IPS-20b (cell line): ENCODE measurements around the gene CRACR2A.

Experiments used
- H3K27ac ChIP-seq: one replicate; pipeline ENCODE4 v1.5.1; 2013; ENCODE audit warnings: low read length
- H3K27me3 ChIP-seq: 2 replicates; pipeline ENCODE4 v1.6.1; 2013; ENCODE audit warnings: mild to moderate bottlenecking, low read length, inconsistent platforms; ENCODE audit not compliant: insufficient read depth
- H3K36me3 ChIP-seq: 2 replicates; pipeline ENCODE4 v1.6.1; 2013; ENCODE audit warnings: low read depth, mild to moderate bottlenecking, inconsistent platforms, low read length, moderate library complexity; ENCODE audit not compliant: insufficient read depth
- H3K4me1 ChIP-seq: 2 replicates; pipeline ENCODE4 v1.6.1; 2013; ENCODE audit warnings: mild to moderate bottlenecking, control low read depth, inconsistent platforms, low read length, moderate library complexity; ENCODE audit not compliant: insufficient read depth
- H3K4me3 ChIP-seq: 2 replicates; pipeline ENCODE4 v1.5.1; 2013; ENCODE audit warnings: mild to moderate bottlenecking, low read length, inconsistent platforms
- H3K9ac ChIP-seq: 2 replicates; pipeline ENCODE4 v1.6.1; 2013; ENCODE audit warnings: low read depth, mild to moderate bottlenecking, inconsistent platforms, low read length, moderate library complexity
- H3K9me3 ChIP-seq: 2 replicates; pipeline ENCODE4 v1.6.1; 2013; ENCODE audit warnings: mild to moderate bottlenecking, low read depth, low read length, inconsistent platforms; ENCODE audit not compliant: insufficient read depth

Gene CRACR2A

DNA sequence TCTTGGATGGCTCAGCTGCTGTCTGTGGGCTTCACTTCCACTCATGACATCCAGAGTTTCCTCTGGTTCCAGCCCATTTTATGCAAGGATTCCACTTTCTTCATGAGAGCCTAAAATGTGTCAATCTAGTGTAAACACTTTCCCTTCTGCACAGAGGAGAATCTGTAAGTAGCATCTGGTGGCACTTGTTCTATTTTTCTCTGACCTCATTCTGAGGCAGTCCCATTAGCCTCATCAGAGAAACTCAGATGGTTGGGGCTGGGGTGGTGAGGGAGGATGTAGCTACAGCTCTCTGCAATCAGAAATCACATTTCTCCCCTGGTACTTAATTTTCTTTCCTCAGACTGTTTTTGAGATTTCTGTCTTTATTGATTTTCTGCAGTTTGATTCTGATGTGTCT lies 180.3 kb downstream of the CRACR2A start:
- no peak overlapping the region for H3K9ac ChIP-seq

DNA sequence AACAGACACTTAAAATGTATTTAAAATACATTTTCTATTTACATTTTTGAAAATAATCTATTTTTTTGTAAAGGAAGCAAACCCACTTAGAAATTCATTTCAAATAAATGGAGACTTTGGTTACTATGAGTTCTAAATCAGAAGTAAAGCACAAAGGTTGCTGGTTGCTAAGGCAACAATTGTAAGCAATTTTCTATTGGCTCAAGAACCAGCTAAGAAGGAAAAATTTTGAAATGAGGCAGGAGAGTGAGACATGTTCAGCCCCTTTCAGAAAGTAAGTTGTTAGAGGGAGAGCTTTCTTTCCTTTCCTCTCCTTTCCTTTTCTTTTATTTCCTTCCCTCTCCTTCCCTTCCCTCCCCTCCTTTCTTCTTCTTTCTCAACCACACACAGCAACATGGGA lies 181.2 kb downstream of the CRACR2A start:
- H3K4me1 ChIP-seq = peaks cover 5% of the 10 kb centered on the region; the same call in 1 of the 2 replicates
- H3K36me3 ChIP-seq = no peaks in the 10 kb centered on the region
- H3K27me3 ChIP-seq = no peaks in the 10 kb centered on the region
- H3K4me3 ChIP-seq = no peak overlapping the region
- H3K27ac ChIP-seq = no peak overlapping the region
- no peaks in the 10 kb centered on the region for H3K9me3 ChIP-seq
- no peak overlapping the region for H3K9ac ChIP-seq

More for the DNA sequence above, 180.3 kb downstream of the CRACR2A start:
- no peaks in the 10 kb centered on the region for H3K9me3 ChIP-seq
- peaks cover 5% of the 10 kb centered on the region; the same call in 1 of the 2 replicates for H3K4me1 ChIP-seq
- no peak overlapping the region for H3K27ac ChIP-seq
- no peaks in the 10 kb centered on the region for H3K27me3 ChIP-seq
- no peaks in the 10 kb centered on the region for H3K36me3 ChIP-seq
- no peak overlapping the region for H3K4me3 ChIP-seq

DNA sequence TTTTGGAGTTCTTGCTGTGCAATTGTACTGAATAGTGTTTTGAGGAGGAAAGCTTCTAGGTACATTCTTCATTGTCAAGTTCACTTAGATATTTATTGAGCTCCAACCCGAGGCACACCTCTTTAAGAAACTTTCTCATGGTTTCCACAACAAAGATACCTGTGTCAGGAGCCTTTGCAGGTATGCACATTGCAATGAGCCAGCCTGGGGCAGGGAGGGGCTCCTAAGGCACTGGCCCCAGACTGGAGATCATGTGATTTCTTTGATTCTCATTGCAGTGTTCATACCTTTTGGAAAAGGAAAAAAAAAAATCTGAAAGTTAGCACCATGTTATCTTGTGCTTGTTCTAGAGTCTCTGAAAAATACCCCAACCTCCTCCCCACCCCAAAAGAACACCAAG lies 181.6 kb downstream of the CRACR2A start:
- H3K27me3 ChIP-seq = no peaks in the 10 kb centered on the region
- H3K27ac ChIP-seq = no peak overlapping the region
- no peaks in the 10 kb centered on the region for H3K36me3 ChIP-seq
- H3K9ac ChIP-seq = no peak overlapping the region
- H3K4me1 ChIP-seq = peaks cover 6% of the 10 kb centered on the region
- H3K9me3 ChIP-seq = no peaks in the 10 kb centered on the region
- no peak overlapping the region for H3K4me3 ChIP-seq

DNA sequence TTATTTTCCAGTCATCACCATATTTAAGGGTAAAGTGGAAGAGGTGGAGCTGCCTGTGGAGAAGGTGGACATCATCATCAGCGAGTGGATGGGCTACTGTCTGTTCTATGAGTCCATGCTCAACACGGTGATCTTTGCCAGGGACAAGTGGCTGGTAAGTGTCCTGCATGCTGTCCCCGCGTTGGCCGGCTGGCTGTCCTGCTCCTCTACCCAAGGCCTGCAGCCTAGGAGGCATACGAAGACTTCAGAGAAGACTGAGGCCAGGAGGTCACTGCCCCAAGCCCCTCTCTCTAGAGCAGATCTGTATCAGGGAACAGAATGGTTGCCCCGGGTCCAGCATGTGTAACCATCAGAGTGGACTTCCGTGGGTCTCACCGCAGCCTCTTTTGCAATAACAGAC lies 184.2 kb downstream of the CRACR2A start:
- no peak overlapping the region for H3K4me3 ChIP-seq
- no peaks in the 10 kb centered on the region for H3K9me3 ChIP-seq
- no peak overlapping the region for H3K9ac ChIP-seq
- H3K27ac ChIP-seq = no peak overlapping the region
- H3K36me3 ChIP-seq = no peaks in the 10 kb centered on the region
- peaks cover 15% of the 10 kb centered on the region for H3K4me1 ChIP-seq
- H3K27me3 ChIP-seq = no peaks in the 10 kb centered on the region

DNA sequence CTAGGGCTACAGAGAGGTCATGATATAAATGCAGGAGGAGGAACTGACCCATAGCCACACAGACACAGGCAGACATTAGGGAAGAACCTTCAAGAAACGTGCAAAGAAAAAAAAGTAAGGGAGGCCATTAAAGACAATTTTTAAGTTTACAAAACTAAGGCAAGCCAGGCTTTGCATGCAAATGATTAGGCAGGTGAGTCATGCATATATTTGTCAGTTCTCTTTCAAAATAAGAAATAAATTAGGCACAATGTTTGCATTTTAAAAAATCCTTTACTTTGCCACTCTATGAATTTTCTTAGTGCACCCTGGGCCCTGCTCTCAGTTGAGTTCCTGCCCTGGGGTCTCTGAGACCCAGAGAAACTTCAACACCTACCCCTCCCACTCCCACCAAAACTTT lies 186.9 kb downstream of the CRACR2A start:
- peaks cover 14% of the 10 kb centered on the region for H3K4me1 ChIP-seq
- H3K9ac ChIP-seq = no peak overlapping the region
- H3K9me3 ChIP-seq = no peaks in the 10 kb centered on the region
- H3K4me3 ChIP-seq = no peak overlapping the region
- H3K27me3 ChIP-seq = no peaks in the 10 kb centered on the region
- no peak overlapping the region for H3K27ac ChIP-seq
- H3K36me3 ChIP-seq = no peaks in the 10 kb centered on the region
